Panc1 (cell line): ENCODE results near the gene C8B. TPM values are rescaled to one million over a fixed set of nuclear protein-coding genes. Genes with fewer than 3 reads are reported as not detected.

Experiments used
- ATAC-seq: fragments of 200-7000 bp; cut with Tn5 transposase; 2 replicates; pipeline ENCODE4 v1.9.1; 2020; ENCODE audit warnings: mild to moderate bottlenecking, moderate library complexity
- BruUV-seq: library from RNA; stranded (reverse); fragments of 400-500 nt; replicated peaks from 2 replicates; lab custom pipeline; 2021; lab: Mats Ljungman, UMichigan
- CTCF ChIA-PET: fragments of 300-600 bp; sonication (Branson Sonifier 250); formaldehyde crosslinking; loops from one replicate; lab custom pipeline; 2022; ENCODE audit warnings: antibody characterized with exemption; lab: Charles Lee
- POLR2A ChIA-PET: fragments of 300-600 bp; sonication (Branson Sonifier 250); formaldehyde crosslinking; loops from one replicate; lab custom pipeline; 2022; ENCODE audit warnings: antibody characterized with exemption; lab: Charles Lee
- DNase-seq: peaks from one replicate; pipeline ENCODE4 v3.0.0-alpha.2; 2010; ENCODE audit warnings: low read depth, low spot score
- H3K27ac ChIP-seq: 2 replicates; pipeline ENCODE4 v1.5.1; 2011; ENCODE audit warnings: mild to moderate bottlenecking, low read length, inconsistent platforms
- H3K27me3 ChIP-seq: fragments of 200-500 bp; sonication (Bioruptor generic); 2 replicates; pipeline ENCODE4 v1.6.0; 2014; ENCODE audit warnings: low read length, inconsistent platforms; ENCODE audit not compliant: control insufficient read depth, insufficient read depth
- H3K36me3 ChIP-seq: fragments of 200-500 bp; sonication (Bioruptor generic); 2 replicates; pipeline ENCODE4 v1.5.1; 2014; ENCODE audit warnings: inconsistent platforms, mild to moderate bottlenecking, low read length, moderate library complexity; ENCODE audit not compliant: control insufficient read depth, insufficient read depth
- H3K4me1 ChIP-seq: 2 replicates; pipeline ENCODE4 v1.5.1; 2011; ENCODE audit warnings: inconsistent platforms, mild to moderate bottlenecking, low read length, moderate library complexity; ENCODE audit not compliant: control insufficient read depth, insufficient read depth
- H3K4me3 ChIP-seq, 2 experiments: 2 replicates each; pipeline ENCODE4 v1.5.1; 2011 to 2012; ENCODE audit warnings: low read depth in 2 of 2, low read length in 2 of 2, mild to moderate bottlenecking in 2 of 2, inconsistent platforms in 1 of 2, moderate library complexity in 1 of 2
- H3K9me3 ChIP-seq: fragments of 200-500 bp; sonication (Bioruptor generic); 2 replicates; pipeline ENCODE4 v1.5.1; 2014; ENCODE audit warnings: low read depth, mild to moderate bottlenecking, inconsistent platforms, low read length, moderate library complexity; ENCODE audit not compliant: control insufficient read depth, insufficient read depth
- CTCF ChIP-seq: fragments of 450-650 bp; IDR thresholded peaks from 2 replicates; pipeline ENCODE4 v1.5.1; 2017; ENCODE audit warnings: mild to moderate bottlenecking
- POLR2AphosphoS5 ChIP-seq: IDR thresholded peaks from 2 replicates; pipeline ENCODE4 v1.6.1; 2012; ENCODE audit warnings: mild to moderate bottlenecking, low read depth, low read length, moderate library complexity
- REST ChIP-seq, 2 experiments: IDR thresholded peaks; 2 replicates each; pipeline ENCODE4 v1.6.1; 2011 to 2012; ENCODE audit warnings: low read depth in 2 of 2, control low read depth in 1 of 2, low read length in 1 of 2, mild to moderate bottlenecking in 1 of 2, moderate library complexity in 1 of 2; ENCODE audit not compliant: insufficient read depth in 1 of 2
- SIN3A ChIP-seq: IDR thresholded peaks from 2 replicates; pipeline ENCODE4 v1.6.1; 2012; ENCODE audit warnings: low read depth, mild to moderate bottlenecking, low read length, moderate library complexity, borderline replicate concordance; ENCODE audit not compliant: insufficient read depth
- TCF7L2 ChIP-seq: IDR thresholded peaks from 2 replicates; pipeline ENCODE4 v1.6.1; 2011; ENCODE audit warnings: mild to moderate bottlenecking, low read depth, low read length, inconsistent platforms
- in situ Hi-C: cut with HindIII; loops from 2 replicates; pipeline ENCODE4 v1.10.0; 2016; ENCODE audit warnings: low sequenced_read_pairs, low pct_unique_long_range_greater_than_20kb
- intact Hi-C: fragments of 100-400 bp; cut with micrococcal nuclease; formaldehyde crosslinking; loops from one replicate; pipeline ENCODE4 v1.10.0; 2022; ENCODE audit not compliant: unreplicated experiment
- total RNA-seq: library from RNA; stranded (reverse); gene quantifications from one replicate; pipeline ENCODE4 v1.2.1, GENCODE V29; 2021; ENCODE audit not compliant: unreplicated experiment

C8B gene
- total RNA-seq, 1 experiment from 2014 or later: not detected

GRCh38 chr1:56929492-56929891 is 36.3 kb downstream of the C8B start:
- Histone ChIP-seq H3K4me1 (no peaks in the 10 kb centered on the region), H3K36me3 (no peaks in the 10 kb centered on the region), H3K27me3 (no peaks in the 10 kb centered on the region), H3K4me3 (no peak overlapping the region), H3K27ac (no peak overlapping the region), H3K9me3 (no peaks in the 10 kb centered on the region)
- intact Hi-C loops: no loop called here
- TF ChIP-seq CTCF: no peak
- TF ChIP-seq SIN3A: no peak
- no peak for TF ChIP-seq REST (IDR thresholded peaks at IDR 0.05; ENCODE audit: insufficient read depth in 1 of 2, low read depth in 2 of 2, low read length in 1 of 2)
- TF ChIP-seq TCF7L2: no peak
- no peak for TF ChIP-seq POLR2AphosphoS5
- DNase-seq: no peak
- in situ Hi-C loops: no loop called here
- CTCF ChIA-PET: interaction anchor here (1.0 kb wide), 1 partner anchor 1660 kb away, joined by 3 read pairs; no protein-coding TSS in a partner anchor
- POLR2A ChIA-PET: no interaction called here
- no peak for ATAC-seq
- no TSS peak for BruUV-seq

GRCh38 chr1:56927986-56928385 is 37.8 kb downstream of the C8B start:
- DNase-seq: no peak
- Histone ChIP-seq H3K27ac (no peak overlapping the region), H3K4me1 (no peaks in the 10 kb centered on the region), H3K36me3 (no peaks in the 10 kb centered on the region), H3K4me3 (no peak overlapping the region), H3K9me3 (no peaks in the 10 kb centered on the region), H3K27me3 (no peaks in the 10 kb centered on the region)
- ATAC-seq: no peak
- CTCF ChIA-PET: no interaction called here
- in situ Hi-C loops (no loop called here), intact Hi-C loops (no loop called here)
- BruUV-seq: no TSS peak
- no peak for TF ChIP-seq CTCF
- TF ChIP-seq TCF7L2: no peak
- no peak for TF ChIP-seq SIN3A
- no peak for TF ChIP-seq POLR2AphosphoS5
- no peak for TF ChIP-seq REST (IDR thresholded peaks at IDR 0.05; ENCODE audit: insufficient read depth in 1 of 2, low read depth in 2 of 2, low read length in 1 of 2)
- POLR2A ChIA-PET: no interaction called here
